ENCODE measurements around the gene FEV. TPM values are rescaled to one million over a fixed set of nuclear protein-coding genes. Genes with fewer than 3 reads are reported as not detected.

Gene FEV
- total RNA-seq, 1 donor from 2014 or later, result 15.6 TPM

- H3K36me3 Mint-ChIP-seq (ENCODE audit: insufficient read depth), result no peaks in the 10 kb centered on the region
- peak overlapping the region; percentile 78 for H3K4me3 Mint-ChIP-seq (ENCODE audit: low read depth)
- no peaks in the 10 kb centered on the region for H3K9me3 Mint-ChIP-seq (ENCODE audit: low read depth)
- H3K4me1 Mint-ChIP-seq (ENCODE audit: low read depth), result peaks cover 20% of the 10 kb centered on the region
- peak; percentile 91 for DNase-seq (ENCODE audit: low spot score, unreplicated experiment)
- H3K27me3 Mint-ChIP-seq, result peaks cover 58% of the 10 kb centered on the region
- no peak for TF ChIP-seq CTCF (IDR thresholded peaks at IDR 0.05; ENCODE audit: unreplicated experiment)
- H3K27ac Mint-ChIP-seq, result peak overlapping the region; percentile 90
Measured at GRCh38 chr2:218962859-218963492, 22.0 kb downstream of the FEV start.

GRCh38 chr2:218961651-218962570 is 23.1 kb downstream of the FEV start:
- H3K4me1 Mint-ChIP-seq (ENCODE audit: low read depth), result peaks cover 20% of the 10 kb centered on the region
- peaks cover 59% of the 10 kb centered on the region for H3K27me3 Mint-ChIP-seq
- DNase-seq (ENCODE audit: low spot score, unreplicated experiment), result no peak
- H3K4me3 Mint-ChIP-seq (ENCODE audit: low read depth), result peak overlapping the region; percentile 78
- no peak for TF ChIP-seq CTCF (IDR thresholded peaks at IDR 0.05; ENCODE audit: unreplicated experiment)
- no peak overlapping the region for H3K27ac Mint-ChIP-seq
- H3K9me3 Mint-ChIP-seq (ENCODE audit: low read depth), result no peaks in the 10 kb centered on the region
- H3K36me3 Mint-ChIP-seq (ENCODE audit: insufficient read depth), result no peaks in the 10 kb centered on the region

- no peaks in the 10 kb centered on the region for H3K9me3 Mint-ChIP-seq (ENCODE audit: low read depth)
- H3K4me3 Mint-ChIP-seq (ENCODE audit: low read depth), result peak overlapping the region; percentile 68
- TF ChIP-seq CTCF (IDR thresholded peaks at IDR 0.05; ENCODE audit: unreplicated experiment), result no peak
- peaks cover 61% of the 10 kb centered on the region for H3K27me3 Mint-ChIP-seq
- H3K4me1 Mint-ChIP-seq (ENCODE audit: low read depth), result peaks cover 20% of the 10 kb centered on the region
- DNase-seq (ENCODE audit: low spot score, unreplicated experiment), result no peak
- H3K36me3 Mint-ChIP-seq (ENCODE audit: insufficient read depth), result no peaks in the 10 kb centered on the region
- no peak overlapping the region for H3K27ac Mint-ChIP-seq
Measured at GRCh38 chr2:218961229-218961628, 23.8 kb downstream of the FEV start.

GRCh38 chr2:218960309-218961165 is 24.4 kb downstream of the FEV start:
- DNase-seq (ENCODE audit: low spot score, unreplicated experiment), result no peak

More at GRCh38 chr2:218960309-218961165, 24.4 kb downstream of the FEV start:
- no peaks in the 10 kb centered on the region for H3K9me3 Mint-ChIP-seq (ENCODE audit: low read depth)
- TF ChIP-seq CTCF (IDR thresholded peaks at IDR 0.05; ENCODE audit: unreplicated experiment), result no peak
- peak overlapping the region; percentile 68 for H3K4me3 Mint-ChIP-seq (ENCODE audit: low read depth)
- H3K4me1 Mint-ChIP-seq (ENCODE audit: low read depth), result peaks cover 20% of the 10 kb centered on the region
- no peaks in the 10 kb centered on the region for H3K36me3 Mint-ChIP-seq (ENCODE audit: insufficient read depth)
- H3K27ac Mint-ChIP-seq, result peak overlapping the region; percentile 52
- H3K27me3 Mint-ChIP-seq, result peaks cover 66% of the 10 kb centered on the region
